Esophagus muscularis mucosa (tissue), 4 donors: ENCODE results near the gene CD33. TPM values are rescaled to one million over a fixed set of nuclear protein-coding genes. Genes with fewer than 3 reads are reported as not detected.

Source experiments
- DNase-seq: peaks from one replicate; pipeline ENCODE4 v3.0.0-alpha.2; 2017; ENCODE audit errors: extremely low spot score
- H3K27ac ChIP-seq, 4 donors: fragments of 200-600 bp; sonication (generic); replicated peaks in 1 of 4; 1 replicate in 3 of 4; 2 replicates in 1 of 4; pipeline ENCODE4 v1.5.1; 2016 to 2019; ENCODE audit warnings: mild to moderate bottlenecking in 1 of 4
- H3K27me3 ChIP-seq, 4 donors: fragments of 200-600 bp; sonication (generic); one replicate each; pipeline versions ENCODE4 v1.5.1 to v1.6.0; 2016 to 2019
- H3K36me3 ChIP-seq, 4 donors: fragments of 200-600 bp; sonication (generic); one replicate each; pipeline ENCODE4 v1.5.1; 2016 to 2019
- H3K4me1 ChIP-seq, 4 donors: fragments of 200-600 bp; sonication (generic); one replicate each; pipeline ENCODE4 v1.5.1; 2016 to 2019
- H3K4me3 ChIP-seq, 4 donors: fragments of 200-600 bp; sonication (generic); 1 replicate in 2 of 4; 2 replicates in 2 of 4; pipeline ENCODE4 v1.5.1; 2016 to 2019; ENCODE audit warnings: mild to moderate bottlenecking in 4 of 4, moderate library complexity in 1 of 4
- H3K9me3 ChIP-seq, 4 donors: fragments of 200-600 bp; sonication (generic); 1 replicate in 3 of 4; 2 replicates in 1 of 4; pipeline ENCODE4 v1.5.1; 2016 to 2019
- CTCF ChIP-seq, 3 experiments: fragments of 200-600 bp in 2 of 3; fragments of 450-650 bp in 1 of 3; sonication (generic) in 2 of 3; IDR thresholded peaks; one replicate each; pipeline ENCODE4 v1.5.1; 2017 to 2019; ENCODE audit warnings: antibody characterized with exemption in 3 of 3, mild to moderate bottlenecking in 2 of 3, moderate library complexity in 1 of 3
- EP300 ChIP-seq: sonication (generic); formaldehyde crosslinking; IDR thresholded peaks from one replicate; pipeline ENCODE4 v1.6.1; 2017; ENCODE audit warnings: antibody characterized with exemption
- POLR2A ChIP-seq: fragments of 450-650 bp; IDR thresholded peaks from one replicate; pipeline ENCODE4 v1.6.1; 2017; ENCODE audit warnings: antibody characterized with exemption, moderate library complexity, mild to moderate bottlenecking, low read depth
- POLR2AphosphoS5 ChIP-seq, 2 donors: sonication (generic); formaldehyde crosslinking; IDR thresholded peaks; one replicate each; pipeline ENCODE4 v1.6.1; 2017; ENCODE audit warnings: antibody characterized with exemption in 2 of 2
- WGBS: methylation state at CpG from one replicate; pipeline ENCODE4 v1.1.5; 2018; 5-methylcytosine and 5-hydroxymethylcytosine counted together
- intact Hi-C: fragments of 100-400 bp; cut with DNase I; formaldehyde crosslinking; loops from one replicate; pipeline ENCODE4 v1.15.1; 2023
- total RNA-seq, 4 donors: library from RNA; depleted of rRNA; stranded (reverse); fragments of >200 nt; gene quantifications; one replicate each; pipeline versions ENCODE4 v1.1.0 to v1.2.1, GENCODE V29; 2016

CD33 gene
- total RNA-seq, 4 donors from 2014 or later = 3.0 to 9.9 (median 5.5) TPM

- Histone ChIP-seq H3K27me3 (peaks cover 0 to 27% (median 0%) of the 10 kb centered on the region in 4 donors), H3K36me3 (no peaks in the 10 kb centered on the region), H3K4me3 (no peak overlapping the region), H3K9me3 (peaks cover 0 to 7% (median 0%) of the 10 kb centered on the region in 4 donors), H3K27ac (no peak overlapping the region), H3K4me1 (no peaks in the 10 kb centered on the region)
- WGBS = 59% methylated on average over 2 of the region's 2 CpGs
- intact Hi-C loops = no loop called here
- DNase-seq = no peak
- no peak for TF ChIP-seq EP300
- no peak for TF ChIP-seq POLR2A
- no peak for TF ChIP-seq CTCF (IDR thresholded peaks at IDR 0.05)
- TF ChIP-seq POLR2AphosphoS5 (IDR thresholded peaks at IDR 0.05) = no peak
Measured at GRCh38 chr19:51227326-51227725, 2.4 kb downstream of the CD33 start.

- 83% methylated on average over 2 of the region's 2 CpGs for WGBS
- no peak for DNase-seq
- Histone ChIP-seq H3K27me3 (peaks cover 0 to 34% (median 0%) of the 10 kb centered on the region in 4 donors), H3K9me3 (peaks cover 0 to 7% (median 0%) of the 10 kb centered on the region in 4 donors), H3K36me3 (no peaks in the 10 kb centered on the region), H3K4me3 (no peak overlapping the region), H3K27ac (no peak overlapping the region), H3K4me1 (no peaks in the 10 kb centered on the region)
- TF ChIP-seq POLR2AphosphoS5 (IDR thresholded peaks at IDR 0.05) (no peak), POLR2A (no peak), CTCF (IDR thresholded peaks at IDR 0.05) (no peak), EP300 (no peak)
- intact Hi-C loops = no loop called here
Measured at GRCh38 chr19:51227966-51228365, 3.1 kb downstream of the CD33 start.

GRCh38 chr19:51240866-51241265 lies 16.0 kb downstream of the CD33 start:
- no peaks in the 10 kb centered on the region for H3K4me1 ChIP-seq
- H3K27ac ChIP-seq = no peak overlapping the region
- TF ChIP-seq POLR2A (no peak), CTCF (IDR thresholded peaks at IDR 0.05) (no peak), POLR2AphosphoS5 (IDR thresholded peaks at IDR 0.05) (no peak), EP300 (no peak)
- no peak overlapping the region for H3K4me3 ChIP-seq
- intact Hi-C loops = no loop called here
- peaks cover 0 to 11% (median 0%) of the 10 kb centered on the region in 4 donors for H3K27me3 ChIP-seq
- H3K9me3 ChIP-seq = no peaks in the 10 kb centered on the region
- no peak for DNase-seq
- H3K36me3 ChIP-seq = no peaks in the 10 kb centered on the region
- WGBS = 76% methylated on average over 5 of the region's 7 CpGs

GRCh38 chr19:51242881-51243630 lies 18.2 kb downstream of the CD33 start:
- intact Hi-C loops = no loop called here
- H3K4me1 ChIP-seq = no peaks in the 10 kb centered on the region
- H3K27me3 ChIP-seq = peaks cover 0 to 11% (median 0%) of the 10 kb centered on the region in 4 donors
- 64% methylated on average over 8 of the region's 8 CpGs for WGBS
- TF ChIP-seq POLR2A = no peak
- TF ChIP-seq POLR2AphosphoS5 (IDR thresholded peaks at IDR 0.05) = no peak
- no peak for TF ChIP-seq CTCF (IDR thresholded peaks at IDR 0.05)
- no peak for TF ChIP-seq EP300
- H3K27ac ChIP-seq = no peak overlapping the region
- H3K4me3 ChIP-seq = no peak overlapping the region
- no peak for DNase-seq
- H3K36me3 ChIP-seq = no peaks in the 10 kb centered on the region
- no peaks in the 10 kb centered on the region for H3K9me3 ChIP-seq

GRCh38 chr19:51246164-51246552 lies 21.3 kb downstream of the CD33 start:
- no peaks in the 10 kb centered on the region for H3K36me3 ChIP-seq
- peaks cover 0 to 19% (median 0%) of the 10 kb centered on the region in 4 donors for H3K27me3 ChIP-seq
- H3K4me3 ChIP-seq = no peak overlapping the region
- intact Hi-C loops = no loop called here
- no peak for DNase-seq
- H3K9me3 ChIP-seq = no peaks in the 10 kb centered on the region
- no peak for TF ChIP-seq CTCF (IDR thresholded peaks at IDR 0.05)
- no peak for TF ChIP-seq POLR2AphosphoS5 (IDR thresholded peaks at IDR 0.05)
- no peak for TF ChIP-seq EP300
- no peak for TF ChIP-seq POLR2A
- 65% methylated on average over 5 of the region's 5 CpGs for WGBS
- no peak overlapping the region for H3K27ac ChIP-seq
- H3K4me1 ChIP-seq = no peaks in the 10 kb centered on the region
